GM23338 (cell line): Measurements from ENCODE around the gene ARSB.

Experiments
- CTCF ChIP-seq, 2 experiments: fragments of 200-600 bp in 1 of 2; sonication (generic) in 1 of 2; conservative IDR thresholded peaks; 2 replicates each; pipeline versions ENCODE4 v1.5.1 to v1.6.1; 2016 to 2017; ENCODE audit warnings: antibody characterized with exemption in 2 of 2, low read depth in 2 of 2, mild to moderate bottlenecking in 2 of 2, moderate library complexity in 1 of 2
- JUNB ChIP-seq: IDR thresholded peaks from one replicate; pipeline ENCODE4 v1.6.1; 2016; ENCODE audit warnings: antibody characterized with exemption; ENCODE audit not compliant: unreplicated experiment

GRCh38 chr5:78778538-78778937 lies 206.6 kb downstream of the ARSB start:
- TF ChIP-seq CTCF (conservative IDR thresholded peaks at IDR 0.05; ENCODE audit: low read depth in 2 of 2) (no peak), JUNB (no peak)
